LNCAP (cell line): ENCODE data around the gene CRYGD.

Experiments
- TF ChIP-seq, protein P1 (sequence below): fragments of 450-650 bp; IDR thresholded peaks from 2 replicates; pipeline ENCODE4 v1.5.1; 2017; ENCODE audit warnings: mild to moderate bottlenecking

Gene CRYGD

GRCh38 chr2:208139447-208139846, 15.1 kb upstream of the CRYGD start:
- TF ChIP-seq, protein P1, sequence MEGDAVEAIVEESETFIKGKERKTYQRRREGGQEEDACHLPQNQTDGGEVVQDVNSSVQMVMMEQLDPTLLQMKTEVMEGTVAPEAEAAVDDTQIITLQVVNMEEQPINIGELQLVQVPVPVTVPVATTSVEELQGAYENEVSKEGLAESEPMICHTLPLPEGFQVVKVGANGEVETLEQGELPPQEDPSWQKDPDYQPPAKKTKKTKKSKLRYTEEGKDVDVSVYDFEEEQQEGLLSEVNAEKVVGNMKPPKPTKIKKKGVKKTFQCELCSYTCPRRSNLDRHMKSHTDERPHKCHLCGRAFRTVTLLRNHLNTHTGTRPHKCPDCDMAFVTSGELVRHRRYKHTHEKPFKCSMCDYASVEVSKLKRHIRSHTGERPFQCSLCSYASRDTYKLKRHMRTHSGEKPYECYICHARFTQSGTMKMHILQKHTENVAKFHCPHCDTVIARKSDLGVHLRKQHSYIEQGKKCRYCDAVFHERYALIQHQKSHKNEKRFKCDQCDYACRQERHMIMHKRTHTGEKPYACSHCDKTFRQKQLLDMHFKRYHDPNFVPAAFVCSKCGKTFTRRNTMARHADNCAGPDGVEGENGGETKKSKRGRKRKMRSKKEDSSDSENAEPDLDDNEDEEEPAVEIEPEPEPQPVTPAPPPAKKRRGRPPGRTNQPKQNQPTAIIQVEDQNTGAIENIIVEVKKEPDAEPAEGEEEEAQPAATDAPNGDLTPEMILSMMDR, result no peak

DNA sequence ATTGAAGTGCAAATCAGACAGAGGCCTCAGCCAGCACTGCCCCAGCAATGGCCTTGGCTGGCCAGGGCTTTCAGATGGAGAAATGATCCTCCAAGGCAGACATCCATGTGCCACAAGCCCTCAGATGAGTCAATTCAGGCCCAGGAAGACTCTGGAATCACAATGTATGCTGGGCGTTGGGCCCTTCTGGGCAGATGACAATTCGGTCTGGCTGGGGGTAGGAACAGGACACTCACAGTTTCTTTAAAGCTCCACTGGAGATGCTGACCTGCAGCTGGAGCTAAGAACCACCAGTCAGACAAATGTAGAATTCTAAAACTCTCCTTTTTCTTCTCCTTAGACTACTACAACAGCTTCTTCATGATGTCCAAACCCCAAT, 12.4 kb upstream of the CRYGD start:
- TF ChIP-seq, protein P1, result no peak

GRCh38 chr2:208135794-208136715, 11.7 kb upstream of the CRYGD start:
- TF ChIP-seq, protein P1, result no peak

DNA sequence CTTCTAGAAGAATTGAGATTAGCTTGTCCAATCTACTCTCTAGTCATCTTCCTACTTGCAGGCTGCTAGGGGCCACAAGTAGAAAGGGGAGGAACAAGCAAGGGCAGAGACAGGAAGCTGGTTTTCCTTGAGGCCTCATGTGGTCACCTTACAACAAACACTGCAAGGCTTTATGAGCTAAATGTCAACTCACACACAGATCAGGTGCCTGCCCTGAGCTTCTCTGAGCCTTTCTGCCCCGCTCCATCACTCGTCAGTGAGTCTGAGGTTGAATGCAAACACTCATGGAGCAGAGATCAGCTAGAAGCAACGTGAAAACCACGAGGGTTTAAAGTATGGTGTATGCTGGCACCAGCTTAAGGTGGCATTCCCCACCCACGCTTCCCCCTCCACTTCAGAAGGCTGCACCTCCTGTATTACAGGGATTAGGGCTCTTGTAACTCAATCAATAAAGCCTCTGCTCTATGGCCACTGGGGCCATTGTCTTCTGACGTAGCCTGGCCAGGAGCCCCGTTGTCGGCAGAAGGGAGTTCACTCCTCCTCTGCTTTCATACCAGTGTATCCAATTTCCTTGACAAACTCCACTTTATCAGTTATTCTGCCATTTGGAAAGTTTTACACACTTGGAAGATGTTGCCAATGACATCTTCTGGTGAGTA, 10.7 kb upstream of the CRYGD start:
- TF ChIP-seq, protein P1, result no peak

- TF ChIP-seq, protein P1, result no peak
These were observed 6.4 kb upstream of the CRYGD start for GRCh38 chr2:208130712-208131110.

- TF ChIP-seq, protein P1, result no peak
These were observed 5.7 kb upstream of the CRYGD start, which contains the start of gene CRYGC for GRCh38 chr2:208129744-208130711. CRYGC (minus strand) TSS chr2:208129828; CDS start chr2:208129792, 36 bp downstream.

DNA sequence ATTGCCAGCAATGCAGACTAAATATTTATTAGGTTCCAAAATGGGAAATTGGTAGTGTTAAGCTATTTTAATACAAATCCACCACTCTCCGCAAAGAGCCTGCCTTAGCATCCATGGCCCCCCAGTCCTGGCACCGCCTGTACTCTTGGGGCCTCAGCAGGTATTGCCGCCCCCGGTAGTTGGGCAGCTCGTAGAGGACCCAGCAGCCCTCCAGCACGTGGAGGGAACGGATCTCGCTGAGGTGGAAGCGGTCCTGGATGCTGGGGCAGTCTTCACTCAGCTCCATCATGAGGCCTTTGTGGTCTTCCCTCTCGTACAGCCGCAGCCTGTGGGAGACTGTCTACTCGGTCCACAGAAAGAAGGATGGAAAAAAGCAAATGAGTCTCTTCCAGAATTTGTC, 3.8 kb upstream of the CRYGD start:
- TF ChIP-seq, protein P1, result no peak
